ENCODE data around the gene TOX2. TPM values are rescaled to one million over a fixed set of nuclear protein-coding genes. Genes with fewer than 3 reads are reported as not detected.

The TOX2 gene
- total and polyA plus RNA-seq, 2 donors = 14.5 to 75.8 TPM

- peaks cover 0 to 2% of the 10 kb centered on the region in 2 donors for H3K27me3 ChIP-seq (ENCODE audit: control insufficient read depth in 2 of 2, insufficient read depth in 1 of 2, low read length in 1 of 2)
- H3K27ac ChIP-seq (ENCODE audit: low read depth in 1 of 2, low read length in 1 of 2) = no peak overlapping the region
- no peak for DNase-seq (ENCODE audit: low read depth in 6 of 9, low spot score in 9 of 9)
- H3K36me3 ChIP-seq (ENCODE audit: control insufficient read depth in 2 of 2, insufficient read depth in 2 of 2, low read length in 1 of 2) = peaks cover 5 to 16% of the 10 kb centered on the region in 2 donors
- WGBS = 92% methylated on average over 5 of the region's 5 CpGs
- H3K4me1 ChIP-seq (ENCODE audit: control insufficient read depth in 2 of 2, insufficient read depth in 2 of 2, low read length in 2 of 2) = peaks cover 7 to 30% of the 10 kb centered on the region in 2 donors
- H3K4me3 ChIP-seq (ENCODE audit: low read length in 2 of 2) = no peak overlapping the region
- no peaks in the 10 kb centered on the region for H3K9me3 ChIP-seq (ENCODE audit: control insufficient read depth in 2 of 2, insufficient read depth in 1 of 2, low read length in 1 of 2)
Observed at GRCh38 chr20:44009679-44009992, 95.0 kb downstream of the TOX2 start.

- Histone ChIP-seq H3K4me1 (ENCODE audit: control insufficient read depth in 2 of 2, insufficient read depth in 2 of 2, low read length in 2 of 2) (peaks cover 7 to 35% of the 10 kb centered on the region in 2 donors), H3K36me3 (ENCODE audit: control insufficient read depth in 2 of 2, insufficient read depth in 2 of 2, low read length in 1 of 2) (peaks cover 5 to 16% of the 10 kb centered on the region in 2 donors), H3K4me3 (ENCODE audit: low read length in 2 of 2) (no peak overlapping the region), H3K27me3 (ENCODE audit: control insufficient read depth in 2 of 2, insufficient read depth in 1 of 2, low read length in 1 of 2) (peaks cover 0 to 5% of the 10 kb centered on the region in 2 donors), H3K27ac (ENCODE audit: low read depth in 1 of 2, low read length in 1 of 2) (no peak overlapping the region), H3K9me3 (ENCODE audit: control insufficient read depth in 2 of 2, insufficient read depth in 1 of 2, low read length in 1 of 2) (no peaks in the 10 kb centered on the region)
- WGBS = 68% methylated on average over 9 of the region's 9 CpGs
- no peak for DNase-seq (ENCODE audit: low read depth in 6 of 9, low spot score in 9 of 9)
Observed at GRCh38 chr20:44010162-44010704, 95.6 kb downstream of the TOX2 start.

- no peaks in the 10 kb centered on the region for H3K9me3 ChIP-seq (ENCODE audit: control insufficient read depth in 2 of 2, insufficient read depth in 1 of 2, low read length in 1 of 2)
- H3K4me3 ChIP-seq (ENCODE audit: low read length in 2 of 2) = no peak overlapping the region
- H3K27ac ChIP-seq (ENCODE audit: low read depth in 1 of 2, low read length in 1 of 2) = no peak overlapping the region
- peaks cover 0 to 5% of the 10 kb centered on the region in 2 donors for H3K27me3 ChIP-seq (ENCODE audit: control insufficient read depth in 2 of 2, insufficient read depth in 1 of 2, low read length in 1 of 2)
- whole genome bisulfite sequencing = 80% methylated on average over 10 of the region's 10 CpGs
- peaks cover 7 to 37% of the 10 kb centered on the region in 2 donors for H3K4me1 ChIP-seq (ENCODE audit: control insufficient read depth in 2 of 2, insufficient read depth in 2 of 2, low read length in 2 of 2)
- H3K36me3 ChIP-seq (ENCODE audit: control insufficient read depth in 2 of 2, insufficient read depth in 2 of 2, low read length in 1 of 2) = peaks cover 4 to 14% of the 10 kb centered on the region in 2 donors
- DNase-seq (ENCODE audit: low read depth in 6 of 9, low spot score in 9 of 9) = peak in 2 of 9 donors; percentile 33 to 55
Observed at GRCh38 chr20:44011251-44011940, 96.7 kb downstream of the TOX2 start.

- H3K36me3 ChIP-seq (ENCODE audit: control insufficient read depth in 2 of 2, insufficient read depth in 2 of 2, low read length in 1 of 2) = peaks cover 0 to 5% of the 10 kb centered on the region in 2 donors
- H3K4me3 ChIP-seq (ENCODE audit: low read length in 2 of 2) = no peak overlapping the region
- H3K4me1 ChIP-seq (ENCODE audit: control insufficient read depth in 2 of 2, insufficient read depth in 2 of 2, low read length in 2 of 2) = peaks cover 7 to 42% of the 10 kb centered on the region in 2 donors
- 96% methylated on average over 4 of the region's 4 CpGs for WGBS
- H3K27me3 ChIP-seq (ENCODE audit: control insufficient read depth in 2 of 2, insufficient read depth in 1 of 2, low read length in 1 of 2) = peaks cover 0 to 5% of the 10 kb centered on the region in 2 donors
- no peak overlapping the region for H3K27ac ChIP-seq (ENCODE audit: low read depth in 1 of 2, low read length in 1 of 2)
- DNase-seq (ENCODE audit: low read depth in 6 of 9, low spot score in 9 of 9) = no peak
- no peaks in the 10 kb centered on the region for H3K9me3 ChIP-seq (ENCODE audit: control insufficient read depth in 2 of 2, insufficient read depth in 1 of 2, low read length in 1 of 2)
Observed at GRCh38 chr20:44012466-44013226, 98.0 kb downstream of the TOX2 start.

GRCh38 chr20:44014807-44015732 is 100.4 kb downstream of the TOX2 start:
- Histone ChIP-seq H3K9me3 (ENCODE audit: control insufficient read depth in 2 of 2, insufficient read depth in 1 of 2, low read length in 1 of 2) (no peaks in the 10 kb centered on the region), H3K4me3 (ENCODE audit: low read length in 2 of 2) (no peak overlapping the region), H3K27ac (ENCODE audit: low read depth in 1 of 2, low read length in 1 of 2) (no peak overlapping the region), H3K36me3 (ENCODE audit: control insufficient read depth in 2 of 2, insufficient read depth in 2 of 2, low read length in 1 of 2) (peaks cover 0 to 3% of the 10 kb centered on the region in 2 donors), H3K4me1 (ENCODE audit: control insufficient read depth in 2 of 2, insufficient read depth in 2 of 2, low read length in 2 of 2) (peaks cover 27 to 60% of the 10 kb centered on the region in 2 donors), H3K27me3 (ENCODE audit: control insufficient read depth in 2 of 2, insufficient read depth in 1 of 2, low read length in 1 of 2) (peaks cover 0 to 5% of the 10 kb centered on the region in 2 donors)
- no peak for DNase-seq (ENCODE audit: low read depth in 6 of 9, low spot score in 9 of 9)
- 68% methylated on average over 17 of the region's 17 CpGs for WGBS

- WGBS = 65% methylated on average over 9 of the region's 9 CpGs
- H3K4me1 ChIP-seq (ENCODE audit: control insufficient read depth in 2 of 2, insufficient read depth in 2 of 2, low read length in 2 of 2) = peaks cover 34 to 61% of the 10 kb centered on the region in 2 donors
- H3K4me3 ChIP-seq (ENCODE audit: low read length in 2 of 2) = no peak overlapping the region
- no peak overlapping the region for H3K27ac ChIP-seq (ENCODE audit: low read depth in 1 of 2, low read length in 1 of 2)
- H3K36me3 ChIP-seq (ENCODE audit: control insufficient read depth in 2 of 2, insufficient read depth in 2 of 2, low read length in 1 of 2) = peaks cover 3 to 4% of the 10 kb centered on the region in 2 donors
- no peaks in the 10 kb centered on the region for H3K9me3 ChIP-seq (ENCODE audit: control insufficient read depth in 2 of 2, insufficient read depth in 1 of 2, low read length in 1 of 2)
- no peak for DNase-seq (ENCODE audit: low read depth in 6 of 9, low spot score in 9 of 9)
- H3K27me3 ChIP-seq (ENCODE audit: control insufficient read depth in 2 of 2, insufficient read depth in 1 of 2, low read length in 1 of 2) = peaks cover 0 to 5% of the 10 kb centered on the region in 2 donors
Observed at GRCh38 chr20:44015733-44016103, 101.1 kb downstream of the TOX2 start.

GRCh38 chr20:44016525-44016924 is 101.9 kb downstream of the TOX2 start:
- Histone ChIP-seq H3K9me3 (ENCODE audit: control insufficient read depth in 2 of 2, insufficient read depth in 1 of 2, low read length in 1 of 2) (no peaks in the 10 kb centered on the region), H3K4me3 (ENCODE audit: low read length in 2 of 2) (no peak overlapping the region), H3K27me3 (ENCODE audit: control insufficient read depth in 2 of 2, insufficient read depth in 1 of 2, low read length in 1 of 2) (peaks cover 0 to 5% of the 10 kb centered on the region in 2 donors), H3K36me3 (ENCODE audit: control insufficient read depth in 2 of 2, insufficient read depth in 2 of 2, low read length in 1 of 2) (peaks cover 5% of the 10 kb centered on the region in 2 donors), H3K27ac (ENCODE audit: low read depth in 1 of 2, low read length in 1 of 2) (no peak overlapping the region), H3K4me1 (ENCODE audit: control insufficient read depth in 2 of 2, insufficient read depth in 2 of 2, low read length in 2 of 2) (peaks cover 30 to 61% of the 10 kb centered on the region in 2 donors)
- WGBS = 93% methylated on average over 6 of the region's 6 CpGs
- DNase-seq (ENCODE audit: low read depth in 6 of 9, low spot score in 9 of 9) = no peak

GRCh38 chr20:44017211-44017610 is 102.6 kb downstream of the TOX2 start:
- Histone ChIP-seq H3K4me1 (ENCODE audit: control insufficient read depth in 2 of 2, insufficient read depth in 2 of 2, low read length in 2 of 2) (peaks cover 27 to 63% of the 10 kb centered on the region in 2 donors), H3K27ac (ENCODE audit: low read depth in 1 of 2, low read length in 1 of 2) (no peak overlapping the region), H3K4me3 (ENCODE audit: low read length in 2 of 2) (no peak overlapping the region), H3K27me3 (ENCODE audit: control insufficient read depth in 2 of 2, insufficient read depth in 1 of 2, low read length in 1 of 2) (peaks cover 0 to 5% of the 10 kb centered on the region in 2 donors), H3K9me3 (ENCODE audit: control insufficient read depth in 2 of 2, insufficient read depth in 1 of 2, low read length in 1 of 2) (no peaks in the 10 kb centered on the region), H3K36me3 (ENCODE audit: control insufficient read depth in 2 of 2, insufficient read depth in 2 of 2, low read length in 1 of 2) (peaks cover 5% of the 10 kb centered on the region in 2 donors)
- no peak for DNase-seq (ENCODE audit: low read depth in 6 of 9, low spot score in 9 of 9)
- 98% methylated on average over 11 of the region's 11 CpGs for WGBS
